HG03175 (cell line): Measurements from ENCODE around the gene ATRAID.
"Not testable (repeated sequence)": the region's sequence is repeated elsewhere in the genome, so short reads cannot be mapped to it uniquely, and the experiment has no call there.

Experiments
- ATAC-seq: cut with Tn5 transposase; IDR thresholded peaks from one replicate; pipeline ENCODE4 v1.9.1; 2021; ENCODE audit warnings: mild to moderate bottlenecking, moderate library complexity; ENCODE audit not compliant: unreplicated experiment

Gene ATRAID

GRCh38 chr2:27191070-27191829 lies 20.6 kb upstream of the ATRAID start:
- ATAC-seq, result no peak

DNA sequence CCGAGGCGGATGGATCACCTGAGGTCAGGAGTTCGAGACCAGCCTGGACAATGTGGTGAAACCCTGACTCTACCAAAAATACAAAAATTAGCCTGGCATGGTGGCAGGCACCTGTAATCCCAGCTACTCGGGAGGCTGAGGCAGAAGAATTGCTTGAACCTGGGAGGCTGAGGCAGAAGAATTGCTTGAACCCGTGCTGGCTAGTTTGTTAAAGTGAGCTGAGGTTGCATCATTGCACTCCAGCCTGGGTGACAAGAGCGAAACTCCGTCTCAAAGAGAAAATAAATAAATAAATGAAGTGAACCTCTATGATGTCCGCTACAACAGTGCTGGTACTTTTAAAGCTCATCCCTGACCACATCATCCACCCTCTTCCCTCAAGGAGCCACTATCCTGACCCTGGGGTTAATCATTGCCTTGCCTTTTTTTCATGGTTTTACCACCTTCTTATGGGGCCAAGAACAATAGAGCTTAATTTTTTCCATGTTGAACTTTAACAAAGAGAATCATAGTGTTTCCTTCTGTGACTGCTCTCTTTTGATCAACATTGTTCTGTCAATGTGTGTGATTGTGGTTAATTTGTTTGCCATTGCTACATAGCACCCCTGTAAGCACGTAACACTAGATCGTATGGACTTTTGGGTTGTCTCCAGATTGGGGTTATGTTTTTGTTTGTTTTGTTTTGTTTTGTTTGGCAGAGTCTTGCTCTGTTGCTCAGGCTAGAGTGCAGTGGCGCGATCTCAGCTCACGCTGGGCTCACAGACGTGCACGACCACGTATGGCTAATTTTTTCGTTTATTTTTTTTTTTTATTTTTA lies 17.1 kb upstream of the ATRAID start:
- ATAC-seq, result no peak

- not testable (repeated sequence) for ATAC-seq
These were observed 16.0 kb upstream of the ATRAID start for GRCh38 chr2:27195799-27196198.

DNA sequence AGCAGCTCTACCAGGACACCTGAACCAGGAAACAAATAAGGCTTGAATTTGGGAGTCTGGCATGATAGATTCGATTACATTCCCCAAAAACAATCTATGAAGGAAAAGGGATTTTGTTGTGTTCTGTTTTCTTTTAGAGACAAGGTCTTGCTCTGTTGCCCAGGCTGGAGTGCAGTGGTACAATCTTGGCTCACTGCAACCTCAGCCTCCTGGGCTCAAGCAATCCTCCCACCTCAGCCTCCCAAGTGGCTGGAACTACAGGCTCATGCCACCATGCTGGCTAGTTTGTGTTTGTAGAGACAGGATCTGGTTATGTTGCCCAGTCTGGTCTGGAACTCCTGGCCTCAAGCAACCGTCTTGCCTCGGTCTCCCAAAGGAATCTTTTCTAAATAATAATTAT lies 13.8 kb upstream of the ATRAID start:
- ATAC-seq, result not testable (repeated sequence)

- no peak for ATAC-seq
These were observed 13.2 kb upstream of the ATRAID start for GRCh38 chr2:27198627-27199026.

- no peak for ATAC-seq
These were observed 12.6 kb upstream of the ATRAID start for GRCh38 chr2:27199241-27199640.

DNA sequence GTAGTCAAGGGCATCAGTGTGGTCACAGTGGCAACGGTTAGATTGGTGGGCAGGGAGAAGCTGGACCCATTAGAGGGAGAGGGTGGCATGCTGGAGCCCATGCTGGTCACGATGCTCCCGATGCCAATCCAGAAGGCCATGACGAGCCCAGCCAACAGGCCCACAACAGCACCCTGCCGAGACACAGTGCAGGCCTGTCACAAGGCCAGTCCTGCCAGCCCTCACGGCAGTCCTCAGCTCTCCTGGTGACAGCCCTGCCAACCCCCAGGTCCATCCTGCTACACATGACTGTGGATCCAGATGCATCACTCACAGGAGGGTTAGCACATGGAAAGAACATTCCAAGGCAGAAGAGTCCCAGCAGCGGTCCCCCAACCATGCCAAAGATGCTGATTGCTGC lies 10.2 kb upstream of the ATRAID start:
- no peak for ATAC-seq

- no peak for ATAC-seq
These were observed 9.0 kb upstream of the ATRAID start for GRCh38 chr2:27202854-27203253.

DNA sequence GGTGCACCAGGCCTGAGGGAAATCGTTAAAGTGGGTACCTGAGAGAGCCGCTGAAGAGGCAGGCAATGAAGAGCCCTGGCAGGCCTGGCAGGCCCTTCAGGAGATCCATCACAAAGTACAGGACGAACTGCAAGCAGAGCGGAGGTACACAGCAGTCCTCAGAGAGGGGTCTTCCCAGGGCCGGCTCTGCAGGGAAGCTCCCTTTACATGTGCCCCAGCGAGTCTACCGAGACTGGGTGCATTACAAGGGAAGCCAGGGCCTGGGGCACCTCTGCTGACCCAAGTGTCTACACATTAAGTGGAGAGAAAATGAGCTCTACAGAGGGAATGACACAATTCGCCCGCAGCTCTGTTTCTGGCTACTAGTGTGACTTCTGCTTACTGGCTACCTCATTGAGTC lies 8.1 kb upstream of the ATRAID start:
- no peak for ATAC-seq

- ATAC-seq, result no peak
These were observed 7.3 kb upstream of the ATRAID start for GRCh38 chr2:27204566-27204965.

GRCh38 chr2:27205206-27205605 lies 6.6 kb upstream of the ATRAID start:
- ATAC-seq, result no peak

DNA sequence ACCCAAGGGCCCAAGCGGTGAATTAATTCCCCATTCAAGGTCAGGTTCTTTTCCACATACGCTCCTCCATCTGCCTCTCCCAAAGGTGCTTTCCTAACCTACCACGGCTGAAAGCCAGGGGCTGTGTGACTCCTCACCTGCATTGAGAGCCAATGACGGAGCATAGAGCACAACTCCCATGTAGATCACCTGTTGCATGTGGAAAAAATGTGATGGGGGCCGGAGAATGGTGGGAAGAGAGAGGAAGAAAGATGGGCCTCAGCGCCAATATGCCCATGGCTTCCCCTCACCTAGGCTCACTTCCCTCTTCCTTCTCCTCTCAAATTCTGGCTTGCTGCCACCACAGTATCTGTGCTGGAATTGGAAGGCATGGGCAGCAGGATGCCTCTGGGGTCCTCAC lies 5.5 kb upstream of the ATRAID start:
- no peak for ATAC-seq

- no peak for ATAC-seq
These were observed 3.3 kb upstream of the ATRAID start for GRCh38 chr2:27208486-27209050.

DNA sequence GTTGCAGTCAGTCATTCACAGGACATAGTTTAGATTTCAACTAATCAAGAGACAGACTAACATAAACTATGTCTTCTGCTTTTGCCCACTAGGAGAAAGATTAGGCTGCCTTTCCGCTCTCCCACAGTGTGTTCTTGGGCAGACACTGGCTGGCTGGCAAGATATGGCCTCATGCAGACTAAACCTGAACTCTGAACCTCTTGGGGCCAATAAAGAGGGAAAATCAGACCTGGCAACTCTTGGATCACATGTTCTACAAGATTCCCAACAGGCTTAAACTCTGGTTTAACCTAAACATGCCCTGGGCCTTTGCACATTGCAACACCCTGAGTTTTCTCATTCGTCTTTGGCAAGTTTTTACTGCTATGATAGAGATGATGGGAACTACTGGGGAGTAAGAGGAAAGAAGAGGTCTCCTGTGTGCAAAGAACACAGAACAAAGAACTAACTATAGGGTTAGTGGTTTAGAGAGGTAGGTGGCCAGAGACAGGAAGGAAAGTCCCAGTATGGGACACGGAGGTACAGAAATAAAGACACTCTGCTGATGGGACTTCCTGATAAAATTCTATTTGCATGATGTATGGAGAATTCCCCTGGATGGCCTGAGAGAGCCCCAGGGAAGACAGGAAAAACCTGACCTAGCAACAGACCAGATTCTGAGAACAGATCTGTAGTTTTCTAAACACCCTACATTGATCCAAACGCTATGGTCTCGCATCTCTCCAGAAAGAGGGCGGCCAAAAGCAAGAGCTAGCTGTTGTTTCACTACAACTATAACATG lies 2.0 kb upstream of the ATRAID start:
- no peak for ATAC-seq

- ATAC-seq, result no peak
These were observed 449 bp upstream of the ATRAID start for GRCh38 chr2:27211241-27211942.

GRCh38 chr2:27212626-27213471 lies 1.0 kb downstream of the ATRAID start:
- peak; percentile 17 for ATAC-seq

GRCh38 chr2:27214941-27215340 lies 3.1 kb downstream of the ATRAID start:
- no peak for ATAC-seq

- no peak for ATAC-seq
These were observed 4.7 kb downstream of the ATRAID start for GRCh38 chr2:27216416-27217137.
